Lower leg skin (tissue), 4 donors: ENCODE results near the gene KRT1. TPM values are rescaled to one million over a fixed set of nuclear protein-coding genes. Genes with fewer than 3 reads are reported as not detected.

Experiments
- DNase-seq, 2 donors: peaks; one replicate each; pipeline ENCODE4 v3.0.0-alpha.2; 2019; ENCODE audit warnings: low spot score in 2 of 2
- H3K4me3 ChIP-seq: fragments of 200-600 bp; sonication (generic); 2 replicates; pipeline ENCODE4 v1.5.1; 2017; ENCODE audit warnings: mild to moderate bottlenecking, low read depth; ENCODE audit not compliant: poor library complexity, severe bottlenecking
- CTCF ChIP-seq, 3 donors: fragments of 450-650 bp; IDR thresholded peaks; one replicate each; pipeline ENCODE4 v1.5.1; 2016; ENCODE audit warnings: antibody characterized with exemption in 3 of 3, mild to moderate bottlenecking in 3 of 3, moderate library complexity in 2 of 3
- POLR2A ChIP-seq, 2 donors: fragments of 450-650 bp; IDR thresholded peaks; one replicate each; pipeline ENCODE4 v1.6.1; 2016 to 2017; ENCODE audit warnings: antibody characterized with exemption in 2 of 2, mild to moderate bottlenecking in 1 of 2, moderate library complexity in 1 of 2
- WGBS, 2 donors: methylation state at CpG; one replicate each; pipeline ENCODE4 v1.1.5; 2018; 5-methylcytosine and 5-hydroxymethylcytosine counted together
- intact Hi-C: fragments of 100-400 bp; cut with DNase I; formaldehyde crosslinking; loops from one replicate; pipeline ENCODE4 v1.15.0; 2023; ENCODE audit warnings: low total_unique reads
- total RNA-seq, 4 donors: library from RNA; depleted of rRNA; stranded (reverse); fragments of >200 nt; gene quantifications; one replicate each; pipeline ENCODE4 v1.1.0, GENCODE V29; 2016

Gene KRT1
- total RNA-seq, 4 donors from 2014 or later, result 5,671 to 8,911 (median 6,268) TPM

- no peak for TF ChIP-seq POLR2A (IDR thresholded peaks at IDR 0.05)
- TF ChIP-seq CTCF (IDR thresholded peaks at IDR 0.05), result no peak
- intact Hi-C loops, result no loop called here
- no peak for DNase-seq
- no peak within 1 kb of the TSS for H3K4me3 ChIP-seq
- 43 to 46% methylated on average over 2 of the region's 2 CpGs for WGBS, 2 donors
Measured at GRCh38 chr12:52703424-52703823, 23.2 kb upstream of the KRT1 start, which contains the start of gene KRT77. TSS of gene KRT77 (minus strand) at chr12:52703524. CDS start at chr12:52703434, 90 bp downstream.

- H3K4me3 ChIP-seq, result no peak overlapping the region
- intact Hi-C loops, result no loop called here
- WGBS, 2 donors, result 82 to 83% methylated on average over 2 of the region's 2 CpGs
- DNase-seq, result no peak
- no peak for TF ChIP-seq CTCF (IDR thresholded peaks at IDR 0.05)
- no peak for TF ChIP-seq POLR2A (IDR thresholded peaks at IDR 0.05)
Measured at GRCh38 chr12:52702338-52702737, 22.1 kb upstream of the KRT1 start.

GRCh38 chr12:52701281-52701680 lies 21.1 kb upstream of the KRT1 start:
- intact Hi-C loops, result no loop called here
- no peak for DNase-seq
- WGBS, 2 donors, result 79 to 81% methylated on average over 12 of the region's 12 CpGs
- TF ChIP-seq POLR2A (IDR thresholded peaks at IDR 0.05) (no peak), CTCF (IDR thresholded peaks at IDR 0.05) (no peak)
- no peak overlapping the region for H3K4me3 ChIP-seq

- H3K4me3 ChIP-seq, result no peak overlapping the region
- no peak for TF ChIP-seq CTCF (IDR thresholded peaks at IDR 0.05)
- no peak for TF ChIP-seq POLR2A (IDR thresholded peaks at IDR 0.05)
- WGBS, 2 donors, result 39 to 56% methylated on average over 2 of the region's 2 CpGs
Measured at GRCh38 chr12:52699960-52700359, 19.8 kb upstream of the KRT1 start.

GRCh38 chr12:52699373-52699772 lies 19.2 kb upstream of the KRT1 start:
- intact Hi-C loops, result no loop called here

More at GRCh38 chr12:52699960-52700359, 19.8 kb upstream of the KRT1 start:
- no peak for DNase-seq
- intact Hi-C loops, result no loop called here

More at GRCh38 chr12:52699373-52699772, 19.2 kb upstream of the KRT1 start:
- 62 to 68% methylated on average over 2 of the region's 2 CpGs for WGBS, 2 donors
- H3K4me3 ChIP-seq, result no peak overlapping the region
- TF ChIP-seq CTCF (IDR thresholded peaks at IDR 0.05), result no peak
- no peak for TF ChIP-seq POLR2A (IDR thresholded peaks at IDR 0.05)
- DNase-seq, result no peak
